ENCODE data around the gene HEPACAM2. TPM values are rescaled to one million over a fixed set of nuclear protein-coding genes. Genes with fewer than 3 reads are reported as not detected.

Gene HEPACAM2
- total RNA-seq, 1 experiment from 2014 or later: not detected

DNA sequence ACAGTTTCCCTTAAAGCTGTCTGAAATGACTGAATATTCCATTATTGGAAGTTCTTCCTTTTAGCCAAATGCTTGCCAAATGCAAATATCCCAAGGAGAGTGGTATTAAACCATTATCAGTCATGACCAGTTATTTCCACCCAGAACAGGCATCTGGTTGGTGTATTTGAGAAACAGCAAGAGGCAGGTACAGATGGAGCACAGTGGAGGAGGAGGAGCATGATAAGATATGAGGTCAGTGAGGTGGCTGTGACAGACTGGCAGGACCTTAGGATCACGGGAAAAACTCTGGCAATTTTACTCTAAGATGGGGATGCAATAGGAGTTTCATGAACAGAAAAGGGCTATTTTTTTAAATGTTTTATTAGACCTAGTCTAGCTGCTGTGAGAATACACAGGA, 6.4 kb downstream of the HEPACAM2 start:
- H2BK120ac ChIP-seq (ENCODE audit: low read depth, low read length, poor library complexity, severe bottlenecking): no peak overlapping the region
- no peak overlapping the region for H3K27ac ChIP-seq (ENCODE audit: insufficient read length, low read depth, low read length)
- H2BK20ac ChIP-seq (ENCODE audit: low read depth, low read length, poor library complexity, severe bottlenecking): no peak overlapping the region
- H4K91ac ChIP-seq (ENCODE audit: insufficient read length, low read depth, low read length): no peak overlapping the region
- Mint-ChIP-seq H3K4me3 (no peak overlapping the region), H3K27me3 (ENCODE audit: low read depth) (peaks cover 7% of the 10 kb centered on the region), H3K36me3 (ENCODE audit: insufficient read depth in 1 of 3, low read depth in 3 of 3) (no peaks in the 10 kb centered on the region), H3K4me1 (no peaks in the 10 kb centered on the region), H3K9me3 (no peaks in the 10 kb centered on the region), H3K27ac (no peak overlapping the region)
- TF ChIP-seq, protein P1, sequence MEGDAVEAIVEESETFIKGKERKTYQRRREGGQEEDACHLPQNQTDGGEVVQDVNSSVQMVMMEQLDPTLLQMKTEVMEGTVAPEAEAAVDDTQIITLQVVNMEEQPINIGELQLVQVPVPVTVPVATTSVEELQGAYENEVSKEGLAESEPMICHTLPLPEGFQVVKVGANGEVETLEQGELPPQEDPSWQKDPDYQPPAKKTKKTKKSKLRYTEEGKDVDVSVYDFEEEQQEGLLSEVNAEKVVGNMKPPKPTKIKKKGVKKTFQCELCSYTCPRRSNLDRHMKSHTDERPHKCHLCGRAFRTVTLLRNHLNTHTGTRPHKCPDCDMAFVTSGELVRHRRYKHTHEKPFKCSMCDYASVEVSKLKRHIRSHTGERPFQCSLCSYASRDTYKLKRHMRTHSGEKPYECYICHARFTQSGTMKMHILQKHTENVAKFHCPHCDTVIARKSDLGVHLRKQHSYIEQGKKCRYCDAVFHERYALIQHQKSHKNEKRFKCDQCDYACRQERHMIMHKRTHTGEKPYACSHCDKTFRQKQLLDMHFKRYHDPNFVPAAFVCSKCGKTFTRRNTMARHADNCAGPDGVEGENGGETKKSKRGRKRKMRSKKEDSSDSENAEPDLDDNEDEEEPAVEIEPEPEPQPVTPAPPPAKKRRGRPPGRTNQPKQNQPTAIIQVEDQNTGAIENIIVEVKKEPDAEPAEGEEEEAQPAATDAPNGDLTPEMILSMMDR (conservative IDR thresholded peaks at IDR 0.05): no peak
- H3K23me2 ChIP-seq (ENCODE audit: insufficient read length, low read depth, low read length, poor library complexity, severe bottlenecking): no peaks in the 10 kb centered on the region
- no peak overlapping the region for H4K8ac ChIP-seq (replicated peaks; ENCODE audit: insufficient read length, low read depth, low read length)
- H3T11ph ChIP-seq (ENCODE audit: low read length): no peak overlapping the region
- H3K4me1 ChIP-seq (ENCODE audit: insufficient read depth, low read length): no peaks in the 10 kb centered on the region
- no peak overlapping the region for H3K56ac ChIP-seq (ENCODE audit: insufficient read length, low read depth, low read length)
- no peak overlapping the region for H3K9ac ChIP-seq (ENCODE audit: extremely low read depth, insufficient read length, low read length)
- no peak overlapping the region for H3K18ac ChIP-seq (ENCODE audit: insufficient read length, low read depth, low read length)
- no peak overlapping the region for H3K23ac ChIP-seq (ENCODE audit: insufficient read length, low read depth, low read length)
- WGBS (ENCODE audit: extremely low coverage, insufficient read length, low lambda C conversion rate): no CpG with 5 or more reads among the region's 1 CpG
- H4K20me1 ChIP-seq (ENCODE audit: control insufficient read depth, insufficient read depth, insufficient read length): no peaks in the 10 kb centered on the region
- H3K4me2 ChIP-seq (ENCODE audit: insufficient read depth, insufficient read length, low read length): no peak overlapping the region
- DNase-seq: no peak
- no peak overlapping the region for H2AFZ ChIP-seq (ENCODE audit: low read length)
- H2AK5ac ChIP-seq (ENCODE audit: insufficient read length, low read length): no peak overlapping the region
- no peaks in the 10 kb centered on the region for H3K79me1 ChIP-seq (ENCODE audit: insufficient read depth, low read depth, low read length, poor library complexity, severe bottlenecking)
- H3K14ac ChIP-seq (ENCODE audit: insufficient read depth, low read length): no peak overlapping the region
- no peaks in the 10 kb centered on the region for H3K79me2 ChIP-seq (ENCODE audit: insufficient read depth, low read length)
- no peak overlapping the region for H2BK5ac ChIP-seq (ENCODE audit: insufficient read length, low read length)
- no peak overlapping the region for H2BK12ac ChIP-seq (ENCODE audit: insufficient read length, low read depth, low read length)
- H2BK15ac ChIP-seq (ENCODE audit: low read depth, low read length): no peak overlapping the region
- no peaks in the 10 kb centered on the region for H3K9me3 ChIP-seq (ENCODE audit: control insufficient read depth, low read depth, low read length)
- no peaks in the 10 kb centered on the region; the same call in 1 of the 2 replicates for H3K27me3 ChIP-seq (ENCODE audit: insufficient read depth, low read length)
- no peak overlapping the region for H3K4ac ChIP-seq (ENCODE audit: low read depth, low read length)
- H4K5ac ChIP-seq (ENCODE audit: insufficient read length, low read depth, low read length): no peak overlapping the region
